T1000 (cell line): ENCODE data around the gene ZHX3.

Experiments used
- DNase-seq: peaks from one replicate; lab custom pipeline; 2025; ENCODE audit warnings: mixed read lengths; lab: John Stamatoyannopoulos, UW

Gene ZHX3

DNA sequence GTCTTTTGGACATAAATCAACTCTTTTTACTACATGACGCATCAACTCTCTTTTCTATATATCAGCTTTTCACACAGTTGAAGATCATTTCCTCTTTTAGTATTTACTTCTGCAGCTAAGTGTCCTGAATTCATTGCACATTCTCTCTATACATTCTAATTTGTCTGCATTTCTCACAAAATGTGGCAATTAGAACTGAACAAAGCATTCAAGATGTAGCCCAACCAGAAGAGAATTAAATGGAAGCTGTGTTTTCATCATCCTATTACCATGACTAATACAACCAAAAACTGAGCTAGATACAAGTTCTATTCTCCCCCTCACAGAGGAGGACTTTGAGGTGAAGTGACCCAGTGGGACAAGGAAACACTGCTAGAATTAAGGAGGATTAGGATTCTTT lies 93.2 kb downstream of the ZHX3 start:
- DNase-seq, result no peak

DNA sequence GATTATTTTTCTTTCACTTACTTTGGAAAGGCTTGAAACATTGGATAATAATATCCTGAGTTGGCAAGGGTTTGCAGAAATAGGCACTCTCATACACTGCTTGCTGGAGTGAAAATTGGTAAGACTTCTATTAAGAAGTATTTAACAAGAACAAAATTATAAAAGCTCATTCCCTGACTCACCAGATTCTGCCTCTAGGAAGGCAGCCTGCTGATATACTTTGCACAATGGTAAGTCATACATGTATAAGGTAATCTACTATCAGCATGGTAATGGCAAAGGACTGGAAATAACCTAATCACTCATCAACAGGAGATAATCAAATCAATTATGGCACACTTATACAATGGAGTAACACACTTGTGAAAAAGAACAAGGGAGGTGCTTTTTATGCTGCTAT lies 94.4 kb downstream of the ZHX3 start:
- DNase-seq, result no peak

DNA sequence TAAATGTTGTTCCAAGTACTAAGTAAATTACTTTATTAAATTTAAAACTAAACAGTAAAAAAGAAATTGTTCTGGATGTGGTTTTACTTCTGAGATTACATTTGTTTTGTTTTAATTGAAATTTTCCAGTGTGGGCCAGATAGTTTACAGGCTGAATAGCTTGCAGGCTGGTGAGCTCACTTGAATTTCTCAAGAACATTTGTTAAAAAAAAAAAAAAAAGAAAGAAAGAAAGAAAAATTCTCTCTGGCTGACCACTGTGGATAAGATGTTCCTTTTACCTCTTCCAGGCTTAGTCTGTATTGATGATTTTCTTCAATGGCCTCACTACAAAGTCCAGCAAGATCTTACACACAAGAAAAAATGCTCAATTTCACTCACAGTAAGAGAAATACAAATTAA lies 94.8 kb downstream of the ZHX3 start:
- DNase-seq, result no peak

DNA sequence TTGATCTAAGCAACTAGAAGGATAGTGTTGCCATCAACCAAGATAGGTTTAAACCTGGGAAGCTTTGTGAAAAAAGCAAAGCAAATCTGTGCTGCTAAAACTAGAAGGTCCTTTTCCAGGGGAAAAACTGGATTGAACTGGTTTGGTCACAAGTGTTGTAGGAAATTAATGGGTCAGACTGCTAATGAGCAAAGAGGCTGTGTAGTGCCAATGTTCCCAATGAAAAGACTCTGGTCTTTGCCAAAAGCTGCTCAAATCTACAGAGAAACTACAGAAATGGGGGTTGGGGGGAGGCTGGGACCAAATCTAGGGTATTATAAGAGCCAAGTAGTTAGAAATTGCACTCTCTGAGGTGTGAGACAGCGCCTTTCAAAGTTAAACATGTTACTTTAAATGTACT lies 95.2 kb downstream of the ZHX3 start:
- no peak for DNase-seq

DNA sequence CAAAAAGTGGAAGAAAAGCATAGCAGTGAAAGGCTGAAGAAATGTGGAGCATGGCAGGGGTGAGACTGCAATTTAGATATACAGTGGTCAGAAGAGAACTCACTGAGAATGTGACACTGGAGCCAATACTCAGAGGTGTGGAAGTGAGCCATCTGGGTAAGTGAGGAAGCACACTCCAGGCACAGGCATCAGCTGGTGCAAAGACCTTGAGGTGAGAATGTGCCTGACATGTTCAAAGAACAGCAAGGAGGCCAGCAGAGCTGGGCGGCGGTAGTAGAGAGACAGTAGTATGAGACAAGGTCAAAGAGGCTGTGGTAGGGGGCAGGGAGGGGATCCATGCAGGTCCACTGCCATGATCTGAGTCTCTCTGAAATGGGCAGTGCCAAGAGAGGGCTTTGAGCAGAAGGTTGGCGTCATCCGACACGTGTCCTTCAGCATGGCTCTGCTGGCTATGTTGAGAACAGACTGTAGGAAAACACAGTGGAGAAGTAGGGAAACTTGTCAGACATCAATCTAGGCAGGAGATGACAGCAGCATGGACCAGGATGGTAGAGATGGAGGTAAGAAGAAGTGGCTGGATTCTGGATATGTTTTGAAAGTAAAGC lies 95.8 kb downstream of the ZHX3 start:
- DNase-seq, result no peak

DNA sequence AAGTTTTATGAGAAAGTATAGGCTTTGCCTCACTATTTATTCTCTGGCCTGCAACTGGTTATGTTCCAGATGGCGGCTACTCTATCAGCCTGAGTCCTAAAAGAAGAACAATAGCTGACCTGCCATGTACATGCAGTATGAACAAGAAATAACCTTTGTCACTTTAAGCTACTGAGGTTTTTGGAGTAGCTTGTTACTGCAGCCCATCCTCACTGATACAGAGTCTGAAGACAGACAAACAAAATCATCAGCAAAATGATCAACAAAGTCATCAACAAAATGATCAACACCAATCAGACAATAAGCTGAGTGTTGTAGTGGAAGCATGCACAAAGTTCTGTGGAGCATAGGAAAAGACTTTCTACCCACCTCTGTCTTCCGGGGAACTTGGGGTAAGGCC lies 97.7 kb downstream of the ZHX3 start:
- no peak for DNase-seq

DNA sequence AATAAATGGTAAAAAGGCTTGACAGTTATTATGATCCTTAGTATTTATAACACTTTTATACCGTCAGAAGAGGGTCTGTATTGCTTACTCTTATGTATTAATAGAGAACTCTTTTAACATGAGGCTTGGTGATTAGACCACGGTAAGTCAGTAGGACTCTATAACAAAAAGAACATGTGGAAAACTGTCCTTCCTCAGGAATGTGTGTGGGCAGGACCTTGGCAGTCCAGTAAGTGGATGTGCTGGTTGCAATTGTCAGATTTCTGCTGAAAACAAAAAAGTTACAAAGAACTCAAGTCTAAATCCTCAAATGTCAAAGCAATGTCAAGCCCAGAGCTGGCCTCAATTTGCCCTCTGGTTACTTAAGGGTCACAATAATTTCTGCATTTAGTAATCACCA lies 99.1 kb downstream of the ZHX3 start:
- DNase-seq, result no peak

DNA sequence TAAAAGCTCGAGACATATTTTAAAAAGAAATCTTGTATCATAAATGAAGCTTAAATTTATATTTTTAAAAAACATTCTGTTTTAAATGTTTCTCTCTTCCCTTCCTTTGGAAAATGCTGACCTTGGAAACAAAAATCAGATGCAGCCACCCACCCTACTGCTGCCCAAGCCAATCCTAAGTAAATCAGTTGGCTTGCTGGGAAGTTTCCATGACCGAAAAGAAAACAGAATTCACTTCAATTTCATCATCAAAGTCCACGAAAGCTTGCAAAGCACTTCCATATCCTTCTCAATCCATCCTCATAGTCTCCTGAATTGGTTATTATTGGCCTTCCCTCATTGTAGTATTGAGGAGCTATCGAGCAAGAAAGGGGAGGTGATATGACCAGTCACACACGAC lies 100.1 kb downstream of the ZHX3 start:
- DNase-seq, result no peak

DNA sequence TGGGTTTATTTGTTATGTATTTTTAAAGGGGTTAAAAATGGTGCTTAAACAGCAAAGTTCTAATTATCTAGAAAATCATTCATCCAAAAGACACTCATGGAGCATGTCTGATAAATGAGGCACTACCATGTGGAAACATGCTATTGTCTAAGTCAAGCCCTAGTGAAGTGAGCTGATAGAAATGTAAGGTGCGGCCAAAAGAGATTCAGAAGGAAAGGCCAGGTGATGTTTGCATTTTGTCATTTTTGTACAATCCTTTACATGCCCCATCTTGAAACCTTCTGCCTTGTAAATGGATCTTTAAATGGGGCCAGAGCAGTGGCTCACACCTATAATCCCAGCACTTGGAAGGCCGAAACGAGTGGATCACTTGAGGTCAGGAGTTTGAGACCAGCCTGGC lies 102.9 kb downstream of the ZHX3 start:
- DNase-seq, result no peak

DNA sequence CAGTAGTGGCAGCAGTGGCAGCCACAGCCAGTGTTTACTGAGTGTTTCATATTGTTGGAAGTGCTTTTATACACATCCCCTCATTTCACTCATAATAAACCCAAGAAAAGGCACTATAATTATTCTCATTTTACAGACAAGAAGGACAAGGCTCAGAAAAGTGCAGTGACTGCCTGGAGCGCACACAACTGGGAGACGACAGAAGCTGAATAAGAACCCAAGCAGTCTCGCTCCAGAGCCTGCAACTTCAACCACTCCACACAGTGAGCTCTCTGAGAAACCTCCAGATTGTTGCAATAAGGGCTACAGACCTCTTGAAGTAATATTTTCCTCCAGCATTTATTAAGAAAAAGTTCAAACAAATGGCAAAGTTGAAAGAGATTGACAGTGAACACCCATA lies 103.3 kb downstream of the ZHX3 start:
- no peak for DNase-seq

DNA sequence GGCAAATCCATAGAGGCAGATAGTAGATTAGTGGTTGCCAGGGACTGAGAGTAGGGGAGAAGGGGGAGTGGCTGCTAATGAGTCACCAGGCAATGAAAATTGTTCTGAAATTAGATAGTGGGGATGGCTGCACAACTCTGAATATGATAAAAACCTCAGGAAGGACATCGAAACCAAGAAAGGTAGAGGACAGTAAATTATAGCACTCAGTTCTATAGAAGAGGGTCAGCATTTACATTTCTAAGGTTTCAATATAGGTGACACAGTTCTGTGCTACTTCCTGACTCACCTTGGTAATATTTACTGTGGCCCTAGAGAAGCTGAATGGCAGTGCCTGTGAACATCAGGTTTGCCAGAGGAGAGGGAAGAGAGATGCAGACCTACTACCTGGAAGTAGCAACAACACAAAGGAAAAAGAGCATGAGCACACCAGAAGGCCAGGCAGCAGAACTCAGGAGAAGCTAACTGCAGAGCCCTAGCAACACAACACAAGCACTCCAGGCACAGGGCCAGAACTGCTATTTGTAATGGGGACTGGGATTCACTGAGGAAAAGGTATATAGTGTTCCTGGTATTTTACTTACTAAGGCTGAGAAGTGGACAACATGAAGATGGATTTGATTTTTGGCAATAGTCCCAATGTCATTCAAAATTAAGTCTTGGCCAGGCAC lies 104.2 kb downstream of the ZHX3 start:
- DNase-seq, result no peak

DNA sequence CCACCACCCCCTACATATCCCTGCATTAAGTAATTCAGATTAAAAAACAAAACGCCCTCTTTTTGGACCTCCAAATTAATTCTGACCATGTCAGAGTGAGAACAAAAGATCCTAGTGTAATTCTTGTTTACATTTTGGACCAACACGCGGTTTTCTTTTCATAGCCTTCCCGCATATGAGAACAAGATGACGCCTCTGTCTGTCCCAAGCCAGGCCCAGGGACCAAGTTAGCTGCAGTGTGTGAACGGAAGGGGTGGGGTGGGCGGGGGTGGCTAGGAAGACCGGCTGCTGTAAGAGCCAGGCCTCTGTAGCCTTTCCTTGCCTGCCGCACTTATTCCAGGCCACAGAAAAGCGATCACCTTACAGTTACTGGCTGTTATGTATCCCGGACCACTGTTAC lies 112.2 kb downstream of the ZHX3 start:
- no peak for DNase-seq

DNA sequence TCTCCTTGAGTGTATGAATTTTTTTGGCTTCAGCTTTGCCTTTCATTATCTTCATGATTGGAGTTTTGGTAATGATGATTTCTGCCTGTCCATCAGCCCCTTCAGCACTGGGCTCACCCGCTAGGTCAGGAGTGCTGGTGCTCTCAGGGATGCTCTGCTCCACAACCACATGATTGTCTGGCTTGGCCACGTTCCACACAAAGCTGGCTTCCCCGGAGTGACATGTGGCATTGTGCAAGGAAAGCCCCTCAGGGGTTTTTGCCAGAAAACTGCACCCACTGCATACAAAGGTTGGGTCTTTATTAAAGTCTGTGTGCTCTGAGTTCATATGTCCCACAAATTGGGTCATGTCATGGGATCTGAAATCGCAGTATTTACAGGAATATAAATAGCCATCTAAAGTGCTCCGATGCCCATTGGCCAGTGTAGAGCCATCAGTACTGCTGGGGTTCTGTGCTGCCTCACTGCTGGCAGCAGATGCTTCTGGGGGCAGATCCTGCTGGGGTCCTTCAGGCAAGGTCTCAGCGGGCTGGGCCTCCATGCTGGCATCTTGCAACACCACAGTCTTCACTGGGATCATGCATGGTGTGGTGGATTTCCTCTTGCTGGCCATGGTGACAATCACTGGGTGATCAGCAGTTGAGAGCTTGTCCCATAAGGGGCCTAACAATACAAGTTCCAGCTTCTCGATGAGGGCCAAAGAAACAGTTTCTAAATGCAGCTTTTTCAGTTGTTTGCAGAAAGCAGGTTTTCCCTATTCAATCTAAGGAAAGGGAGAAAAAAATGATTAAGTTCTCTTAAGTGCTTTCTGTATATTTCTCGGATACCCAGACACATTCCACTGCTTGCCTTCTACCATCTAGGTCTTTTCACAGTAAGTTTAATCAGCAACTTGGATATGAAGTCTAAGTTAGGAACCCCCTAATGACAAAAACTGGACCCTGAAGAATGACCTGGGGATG lies 112.9 kb downstream of the ZHX3 start:
- DNase-seq, result no peak

DNA sequence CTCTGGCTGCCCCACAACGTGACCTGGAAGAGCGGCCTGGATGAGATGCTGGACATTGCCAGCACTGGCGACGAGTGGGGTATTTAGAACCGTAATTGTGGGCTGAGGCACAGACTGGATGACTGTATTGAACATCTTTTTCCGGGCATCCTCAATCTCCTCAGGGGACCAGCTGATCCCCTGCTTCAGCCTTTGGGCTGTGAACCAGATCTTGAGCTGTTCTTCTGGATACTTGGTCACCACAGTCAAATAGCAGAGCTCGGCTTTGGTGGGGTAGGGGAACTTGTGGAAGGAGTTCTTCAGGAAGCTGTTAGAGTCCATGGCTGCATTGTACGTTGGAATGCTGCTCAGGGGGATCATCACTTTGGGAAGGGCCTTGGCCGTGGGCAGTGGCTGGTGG lies 113.9 kb downstream of the ZHX3 start:
- no peak for DNase-seq

DNA sequence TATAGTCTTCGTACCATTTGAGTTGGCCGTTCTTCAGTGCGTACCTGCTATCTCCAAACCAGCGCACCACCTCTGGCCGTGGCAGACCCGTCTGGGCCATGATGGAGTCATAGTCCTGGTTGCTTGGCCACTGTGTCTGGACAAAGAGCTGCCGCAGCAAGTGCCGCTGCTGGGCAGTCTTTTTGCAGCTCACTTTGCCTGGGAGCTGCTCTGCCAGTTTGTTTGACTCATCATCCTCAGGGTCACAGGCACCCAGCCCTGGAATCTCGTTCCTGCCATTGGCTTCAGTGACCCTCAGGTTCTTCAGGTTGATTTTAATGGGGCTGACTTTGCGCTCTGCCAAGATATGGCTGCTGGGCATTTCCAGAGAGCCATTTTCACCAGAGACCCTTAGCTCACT lies 115.1 kb downstream of the ZHX3 start:
- DNase-seq, result no peak

DNA sequence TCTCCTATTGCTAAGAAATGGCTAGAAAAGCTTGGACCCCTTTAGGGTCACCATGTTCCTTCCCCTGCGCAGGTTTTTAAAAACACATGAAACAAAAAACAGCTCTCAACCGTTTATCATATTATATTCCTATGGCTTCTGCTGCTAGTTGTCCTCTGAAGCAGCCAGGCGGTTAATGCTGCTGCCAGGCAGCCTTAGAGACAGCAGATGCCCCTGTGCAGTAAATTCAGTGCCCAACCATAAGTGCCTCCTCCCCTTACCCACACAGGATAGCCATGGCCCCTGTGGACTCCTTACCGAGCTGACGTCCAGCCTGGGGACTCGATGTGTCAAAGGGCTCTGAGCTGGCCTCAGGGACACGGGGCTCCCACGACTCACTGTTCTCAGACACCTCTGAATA lies 115.8 kb downstream of the ZHX3 start:
- DNase-seq, result no peak

DNA sequence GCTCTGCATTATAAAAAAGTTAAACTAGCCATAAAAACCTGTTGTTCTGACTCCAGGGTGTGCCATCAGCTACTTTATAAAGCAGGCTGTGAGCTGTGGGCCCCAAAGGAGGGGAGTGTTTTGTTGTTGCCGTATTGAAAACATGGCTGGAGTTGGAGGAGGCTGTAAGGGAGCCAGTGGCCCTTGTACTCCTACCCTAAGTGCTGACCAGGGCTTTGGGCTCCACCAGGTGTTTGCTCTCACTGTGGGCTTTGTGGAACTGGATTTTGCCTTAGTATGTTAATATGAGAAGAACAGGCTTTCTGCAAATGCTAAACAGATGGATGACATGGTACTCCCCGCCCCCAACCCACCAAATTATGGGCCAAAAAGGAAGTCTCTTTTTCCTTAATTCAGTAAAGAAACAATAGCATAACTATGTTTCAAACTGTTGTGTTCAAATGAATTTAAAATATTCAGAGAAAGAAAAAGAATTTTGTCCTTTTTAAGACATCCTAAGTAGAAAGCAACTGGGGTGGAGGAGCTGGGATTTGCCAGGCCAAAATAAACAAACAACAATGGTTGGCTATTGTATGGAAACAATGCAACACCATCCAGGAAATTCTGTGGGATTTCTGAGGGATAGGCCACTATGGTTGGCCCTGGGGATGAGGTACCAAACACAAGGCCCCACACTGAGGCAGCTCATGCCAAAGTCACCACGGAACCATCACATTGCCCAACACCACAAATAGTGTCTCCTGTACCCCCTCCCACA lies 116.9 kb downstream of the ZHX3 start:
- no peak for DNase-seq

DNA sequence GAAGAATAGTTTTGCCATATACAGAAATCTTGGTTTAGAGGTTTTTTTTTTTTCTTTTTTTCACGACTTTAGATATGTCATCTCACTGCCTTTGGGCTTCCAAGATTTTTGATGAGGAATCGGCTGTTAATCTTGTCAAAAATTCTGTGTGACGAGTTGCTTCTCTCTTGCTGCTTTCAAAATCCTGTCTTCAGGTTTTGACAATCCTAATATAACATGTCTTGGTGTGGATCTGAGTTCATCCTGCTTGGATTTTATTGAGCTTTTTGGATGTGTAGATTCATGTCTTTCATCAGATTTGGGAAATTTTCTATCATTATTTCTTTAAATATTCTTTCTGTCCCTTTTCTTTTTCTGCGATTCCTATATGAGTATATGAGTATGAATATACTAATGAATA lies 119.1 kb downstream of the ZHX3 start:
- DNase-seq, result no peak

DNA sequence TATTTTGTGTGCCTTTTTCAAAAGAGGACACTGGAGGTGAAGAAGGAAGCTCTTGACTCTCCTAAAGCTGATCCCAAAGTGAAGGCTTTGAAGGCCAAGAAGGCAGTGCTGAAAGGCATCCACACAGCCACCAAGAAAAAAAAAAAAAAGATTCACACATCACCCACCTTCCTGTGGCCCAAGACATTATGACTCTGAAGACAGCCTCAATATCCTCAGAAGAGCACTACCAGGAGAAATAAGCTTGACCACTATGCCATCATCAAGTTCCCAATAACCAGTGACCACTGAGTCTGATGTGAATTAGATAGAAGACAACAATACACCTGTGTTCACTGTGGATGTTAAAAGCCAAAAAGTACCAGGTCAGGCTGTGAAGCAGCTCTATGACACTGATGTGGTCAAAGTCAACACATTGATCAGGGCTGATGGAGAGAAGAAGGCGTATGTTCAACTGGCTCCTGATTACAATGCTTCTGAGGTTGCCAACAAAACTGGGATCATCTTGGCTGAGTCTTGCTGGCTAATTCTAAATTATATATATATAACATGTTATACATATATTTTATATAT lies 120.8 kb downstream of the ZHX3 start:
- DNase-seq, result no peak

DNA sequence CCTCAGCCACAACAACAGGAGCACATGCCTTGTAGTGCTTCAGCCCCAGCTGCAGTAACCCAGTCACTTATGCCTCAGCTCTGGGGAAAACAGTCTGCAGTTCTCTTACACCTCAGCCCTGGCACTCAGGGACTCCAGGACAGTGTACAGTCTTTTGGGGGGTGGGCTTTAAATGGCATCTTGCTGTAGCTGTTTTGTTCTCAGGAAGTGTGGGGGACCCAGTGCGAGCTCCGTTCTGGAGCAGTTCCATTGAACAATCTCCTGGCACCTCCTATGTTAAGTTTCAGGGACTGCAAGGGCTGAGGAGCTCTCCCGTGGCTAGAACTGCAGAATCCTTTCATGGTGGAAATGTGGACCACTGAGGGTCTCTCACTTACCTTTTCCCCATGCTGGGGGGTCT lies 125.0 kb downstream of the ZHX3 start:
- no peak for DNase-seq

DNA sequence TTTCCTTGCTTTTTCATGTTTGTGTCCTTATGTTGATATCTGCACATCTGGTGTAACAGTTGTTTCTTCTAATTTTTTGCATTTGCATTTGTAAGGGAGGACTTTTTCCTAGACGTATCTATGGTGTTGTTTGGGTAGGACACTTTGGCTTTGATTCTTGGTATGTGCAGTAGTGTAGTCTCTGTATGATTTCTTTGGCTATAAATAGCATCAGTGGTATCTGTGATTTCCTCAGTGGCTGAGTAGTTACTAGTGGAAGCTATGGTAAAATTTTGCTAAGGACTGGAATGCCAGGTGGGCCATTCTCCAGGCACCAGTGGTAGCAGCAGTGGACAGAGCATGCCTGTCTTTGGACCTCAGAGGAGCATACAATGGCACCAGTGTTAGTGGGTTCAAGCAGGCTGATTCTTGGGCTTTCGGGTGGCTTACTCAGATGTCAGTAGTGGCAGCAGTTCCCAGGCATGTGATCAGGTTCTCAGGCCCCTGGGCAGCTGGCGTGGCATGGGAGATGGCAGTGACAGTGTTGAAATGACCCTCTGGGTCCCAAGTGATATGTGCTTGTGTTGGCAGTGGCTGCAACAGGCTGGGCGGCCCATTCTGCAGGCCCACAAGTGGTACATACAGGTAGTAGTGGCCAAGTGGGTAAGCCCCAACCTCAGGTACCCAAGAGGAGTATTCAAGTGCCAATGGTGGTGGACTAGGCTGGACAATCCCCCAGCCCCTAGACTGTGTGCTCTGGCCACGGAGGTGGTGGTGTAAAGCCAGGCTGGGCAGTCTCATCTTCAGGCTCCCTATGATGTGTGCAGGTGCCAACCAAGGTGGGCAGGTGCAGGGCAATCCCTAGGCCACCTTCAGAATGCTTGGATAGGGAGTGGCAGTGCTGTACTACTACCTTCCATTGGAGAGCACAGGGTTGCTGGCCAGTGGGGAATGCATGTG lies 125.7 kb downstream of the ZHX3 start:
- no peak for DNase-seq
